ENCODE data around the gene GSE1. TPM values are rescaled to one million over a fixed set of nuclear protein-coding genes. Genes with fewer than 3 reads are reported as not detected.

The GSE1 gene
- total and polyA plus RNA-seq, 2 of the 13 experiments (the other 11 are each of a cell fraction or from before 2014, with no cell fraction given), result 16.1 to 31.2 TPM

DNA sequence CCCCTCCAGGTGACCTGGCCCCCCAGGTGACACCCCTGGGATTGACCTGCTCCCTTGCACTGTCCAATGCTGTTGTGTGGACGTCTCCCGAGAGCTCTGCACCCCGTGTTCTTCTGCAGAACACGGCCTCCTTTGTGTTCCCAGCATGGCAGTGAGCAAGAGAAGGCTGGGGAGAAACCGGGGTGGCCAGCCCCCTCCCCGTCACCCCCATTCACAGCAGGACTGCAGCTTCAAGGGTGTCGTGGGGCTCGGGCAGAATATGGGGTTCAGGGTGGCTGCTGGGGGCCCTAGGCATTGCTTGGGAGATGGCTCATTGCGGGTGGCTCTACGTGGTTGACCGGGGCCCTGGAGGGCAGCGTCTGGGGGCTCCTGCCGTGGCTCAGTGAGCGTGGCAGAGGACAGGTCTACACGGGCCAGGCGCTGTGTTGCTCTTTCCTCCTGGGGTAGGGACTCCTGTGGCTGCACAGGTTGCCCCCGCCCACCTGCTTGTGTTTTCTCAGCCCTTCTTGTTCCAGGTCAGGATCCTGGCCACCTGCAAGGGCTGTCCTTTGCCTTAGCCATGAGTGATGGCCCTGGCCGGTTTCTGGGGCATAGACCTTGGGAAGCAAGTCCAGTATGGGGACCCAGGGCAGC lies 12.5 kb downstream of the GSE1 start:
- peaks cover 39% of the 10 kb centered on the region for H3K4me1 ChIP-seq (ENCODE audit: insufficient read depth, low read length)
- in situ Hi-C loops (cut with HindIII; ENCODE audit: extremely low pct_ligation_motif_present, low pct_unique_long_range_greater_than_20kb), result no loop called here
- H3K9me3 ChIP-seq (ENCODE audit: low read length), result peaks cover 12% of the 10 kb centered on the region
- intact Hi-C loops (cut with micrococcal nuclease; ENCODE audit: unreplicated experiment), result no loop called here
- H3K36me3 ChIP-seq (replicated peaks in 1 of 2; ENCODE audit: control insufficient read depth in 1 of 2, insufficient read depth in 2 of 2, low read length in 2 of 2), result peaks cover 18 to 26% of the 10 kb centered on the region in 2 experiments; a peak in 4 of 5 replicates
- ATAC-seq (no peak), FAIRE-seq (no peak), DNase-seq (ENCODE audit: low spot score) (no peak)
- peaks cover 97% of the 10 kb centered on the region for H3K79me2 ChIP-seq (ENCODE audit: insufficient read depth, low read length)
- no TSS peak for BruUV-seq (replicated peaks)
- no peak overlapping the region for H3K4me2 ChIP-seq (ENCODE audit: low read depth, low read length)
- H3K9ac ChIP-seq (ENCODE audit: insufficient read depth, low read depth, low read length), result no peak overlapping the region
- no peak overlapping the region for H3K4me3 ChIP-seq (replicated peaks in 1 of 3; ENCODE audit: insufficient read depth in 1 of 3, low read depth in 2 of 3, low read length in 3 of 3)
- no peak overlapping the region for H2AFZ ChIP-seq (ENCODE audit: low read length)
- H3K27me3 ChIP-seq (ENCODE audit: control insufficient read depth in 1 of 2, insufficient read depth in 2 of 2, low read length in 2 of 2), result no peaks in the 10 kb centered on the region
- H3K27ac ChIP-seq (ENCODE audit: extremely low read length, insufficient read depth, low read length), result no peak overlapping the region
- WGBS (ENCODE audit: low lambda C conversion rate), result 98% methylated on average over 18 of the region's 18 CpGs
- ChIA-PET CTCF (ENCODE audit: low intra/inter-chr PET ratio, low total read pairs) (no interaction called here), POLR2A (no interaction called here)
- H4K20me1 ChIP-seq (ENCODE audit: insufficient read depth, low read length), result peaks cover 97% of the 10 kb centered on the region
- TF ChIP-seq, protein P1, sequence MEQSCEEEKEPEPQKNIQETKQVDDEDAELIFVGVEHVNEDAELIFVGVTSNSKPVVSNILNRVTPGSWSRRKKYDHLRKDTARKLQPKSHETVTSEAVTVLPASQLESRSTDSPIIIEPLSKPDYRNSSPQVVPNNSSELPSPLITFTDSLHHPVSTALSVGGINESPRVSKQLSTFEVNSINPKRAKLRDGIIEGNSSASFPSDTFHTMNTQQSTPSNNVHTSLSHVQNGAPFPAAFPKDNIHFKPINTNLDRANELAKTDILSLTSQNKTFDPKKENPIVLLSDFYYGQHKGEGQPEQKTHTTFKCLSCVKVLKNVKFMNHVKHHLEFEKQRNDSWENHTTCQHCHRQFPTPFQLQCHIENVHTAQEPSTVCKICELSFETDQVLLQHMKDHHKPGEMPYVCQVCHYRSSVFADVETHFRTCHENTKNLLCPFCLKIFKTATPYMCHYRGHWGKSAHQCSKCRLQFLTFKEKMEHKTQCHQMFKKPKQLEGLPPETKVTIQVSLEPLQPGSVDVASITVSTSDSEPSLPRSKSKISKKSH (CRISPR knock-in tag; IDR thresholded peaks at IDR 0.05; ENCODE audit: borderline replicate concordance), result 0 out of 2 replicates have a peak, but pooled peaks have one; percentile 5
- TF ChIP-seq ZNF225 (CRISPR knock-in tag; IDR thresholded peaks at IDR 0.05), result no peak
- no peak for TF ChIP-seq ZNF605 (CRISPR knock-in tag; IDR thresholded peaks at IDR 0.05)
- no peak for TF ChIP-seq HHEX (CRISPR knock-in tag; IDR thresholded peaks at IDR 0.05)
- no peak for TF ChIP-seq ZNF333 (CRISPR knock-in tag; IDR thresholded peaks at IDR 0.05; ENCODE audit: borderline replicate concordance)
- TF ChIP-seq, protein P2, sequence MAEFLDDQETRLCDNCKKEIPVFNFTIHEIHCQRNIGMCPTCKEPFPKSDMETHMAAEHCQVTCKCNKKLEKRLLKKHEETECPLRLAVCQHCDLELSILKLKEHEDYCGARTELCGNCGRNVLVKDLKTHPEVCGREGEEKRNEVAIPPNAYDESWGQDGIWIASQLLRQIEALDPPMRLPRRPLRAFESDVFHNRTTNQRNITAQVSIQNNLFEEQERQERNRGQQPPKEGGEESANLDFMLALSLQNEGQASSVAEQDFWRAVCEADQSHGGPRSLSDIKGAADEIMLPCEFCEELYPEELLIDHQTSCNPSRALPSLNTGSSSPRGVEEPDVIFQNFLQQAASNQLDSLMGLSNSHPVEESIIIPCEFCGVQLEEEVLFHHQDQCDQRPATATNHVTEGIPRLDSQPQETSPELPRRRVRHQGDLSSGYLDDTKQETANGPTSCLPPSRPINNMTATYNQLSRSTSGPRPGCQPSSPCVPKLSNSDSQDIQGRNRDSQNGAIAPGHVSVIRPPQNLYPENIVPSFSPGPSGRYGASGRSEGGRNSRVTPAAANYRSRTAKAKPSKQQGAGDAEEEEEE (CRISPR knock-in tag; IDR thresholded peaks at IDR 0.05; ENCODE audit: borderline replicate concordance), result no peak
- TF ChIP-seq KLF11 (CRISPR knock-in tag; IDR thresholded peaks at IDR 0.05), result no peak
- TF ChIP-seq PRPF4 (IDR thresholded peaks at IDR 0.05; ENCODE audit: low read depth, low read length, poor library complexity, severe bottlenecking), result no peak
- no peak for TF ChIP-seq ZMYM4 (CRISPR knock-in tag; IDR thresholded peaks at IDR 0.05)
- TF ChIP-seq KLF13 (CRISPR knock-in tag; IDR thresholded peaks at IDR 0.05), result no peak
- TF ChIP-seq ETV5 (CRISPR knock-in tag; IDR thresholded peaks at IDR 0.05; ENCODE audit: borderline replicate concordance), result no peak
- TF ChIP-seq ZNF33A (CRISPR knock-in tag; IDR thresholded peaks at IDR 0.05; ENCODE audit: borderline replicate concordance), result no peak
- no peak for TF ChIP-seq CBFB (CRISPR knock-in tag; IDR thresholded peaks at IDR 0.05)
- peak; percentile 27; the same call in 1 of the 2 replicates for TF ChIP-seq ZNF253 (CRISPR knock-in tag; IDR thresholded peaks at IDR 0.05; ENCODE audit: borderline replicate concordance)
- TF ChIP-seq ZNF331 (CRISPR knock-in tag; IDR thresholded peaks at IDR 0.05), result no peak
- TF ChIP-seq, protein P3, sequence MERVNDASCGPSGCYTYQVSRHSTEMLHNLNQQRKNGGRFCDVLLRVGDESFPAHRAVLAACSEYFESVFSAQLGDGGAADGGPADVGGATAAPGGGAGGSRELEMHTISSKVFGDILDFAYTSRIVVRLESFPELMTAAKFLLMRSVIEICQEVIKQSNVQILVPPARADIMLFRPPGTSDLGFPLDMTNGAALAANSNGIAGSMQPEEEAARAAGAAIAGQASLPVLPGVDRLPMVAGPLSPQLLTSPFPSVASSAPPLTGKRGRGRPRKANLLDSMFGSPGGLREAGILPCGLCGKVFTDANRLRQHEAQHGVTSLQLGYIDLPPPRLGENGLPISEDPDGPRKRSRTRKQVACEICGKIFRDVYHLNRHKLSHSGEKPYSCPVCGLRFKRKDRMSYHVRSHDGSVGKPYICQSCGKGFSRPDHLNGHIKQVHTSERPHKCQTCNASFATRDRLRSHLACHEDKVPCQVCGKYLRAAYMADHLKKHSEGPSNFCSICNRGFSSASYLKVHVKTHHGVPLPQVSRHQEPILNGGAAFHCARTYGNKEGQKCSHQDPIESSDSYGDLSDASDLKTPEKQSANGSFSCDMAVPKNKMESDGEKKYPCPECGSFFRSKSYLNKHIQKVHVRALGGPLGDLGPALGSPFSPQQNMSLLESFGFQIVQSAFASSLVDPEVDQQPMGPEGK (CRISPR knock-in tag; IDR thresholded peaks at IDR 0.05), result no peak
- TF ChIP-seq GABPB1 (CRISPR knock-in tag; IDR thresholded peaks at IDR 0.05), result no peak
- TF ChIP-seq PHF21A (CRISPR knock-in tag; IDR thresholded peaks at IDR 0.05), result no peak
- no peak for TF ChIP-seq TGIF2 (CRISPR knock-in tag; IDR thresholded peaks at IDR 0.05)
- no peak for TF ChIP-seq ZFP82 (CRISPR knock-in tag; IDR thresholded peaks at IDR 0.05; ENCODE audit: borderline replicate concordance)
- TF ChIP-seq ZNF446 (CRISPR knock-in tag; IDR thresholded peaks at IDR 0.05), result no peak
- TF ChIP-seq ZNF350 (CRISPR knock-in tag; IDR thresholded peaks at IDR 0.05; ENCODE audit: borderline replicate concordance, low read depth), result 0 out of 2 replicates have a peak, but pooled peaks have one; percentile 27
